Measurements from ENCODE around the gene CTNNB1.

CTNNB1 gene

GRCh38 chr3:41198950-41199865, at the start of gene CTNNB1:
Gene CTNNB1 (plus strand): TSS chr3:41199505. CDS start chr3:41224069, 24,564 bp downstream.
- peak; percentile 92 for DNase-seq

GRCh38 chr3:41155834-41156233, 43.5 kb upstream of the CTNNB1 start:
- DNase-seq: no peak

- DNase-seq: no peak
Observed at GRCh38 chr3:41158947-41159346, 40.4 kb upstream of the CTNNB1 start.

GRCh38 chr3:41159588-41160189, 39.6 kb upstream of the CTNNB1 start:
- no peak for DNase-seq

- no peak for DNase-seq
Observed at GRCh38 chr3:41162541-41162940, 36.8 kb upstream of the CTNNB1 start.

- DNase-seq: no peak
Observed at GRCh38 chr3:41163006-41163405, 36.3 kb upstream of the CTNNB1 start.

- no peak for DNase-seq
Observed at GRCh38 chr3:41163421-41163820, 35.9 kb upstream of the CTNNB1 start.

GRCh38 chr3:41164777-41165176, 34.5 kb upstream of the CTNNB1 start:
- no peak for DNase-seq

GRCh38 chr3:41167722-41168497, 31.4 kb upstream of the CTNNB1 start:
- DNase-seq: no peak

- no peak for DNase-seq
Observed at GRCh38 chr3:41169023-41169422, 30.3 kb upstream of the CTNNB1 start.

- DNase-seq: no peak
Observed at GRCh38 chr3:41173926-41174885, 25.1 kb upstream of the CTNNB1 start.

GRCh38 chr3:41175365-41175764, 23.9 kb upstream of the CTNNB1 start:
- no peak for DNase-seq

GRCh38 chr3:41176596-41176995, 22.7 kb upstream of the CTNNB1 start:
- no peak for DNase-seq

GRCh38 chr3:41178576-41178975, 20.7 kb upstream of the CTNNB1 start:
- DNase-seq: no peak

GRCh38 chr3:41180396-41180795, 18.9 kb upstream of the CTNNB1 start:
- no peak for DNase-seq

GRCh38 chr3:41182504-41183059, 16.7 kb upstream of the CTNNB1 start:
- DNase-seq: no peak

GRCh38 chr3:41184394-41184793, 14.9 kb upstream of the CTNNB1 start:
- DNase-seq: no peak

- no peak for DNase-seq
Observed at GRCh38 chr3:41186297-41186696, 13.0 kb upstream of the CTNNB1 start.

GRCh38 chr3:41188306-41188705, 11.0 kb upstream of the CTNNB1 start:
- no peak for DNase-seq

- DNase-seq: no peak
Observed at GRCh38 chr3:41190509-41191284, 8.6 kb upstream of the CTNNB1 start.

GRCh38 chr3:41192885-41193284, 6.4 kb upstream of the CTNNB1 start:
- no peak for DNase-seq

Data from stimulated activated CD4-positive, alpha-beta T cell treated with anti-CD3 and anti-CD28 coated beads, Interleukin-4, amount 100 ng/mL, for 1 hour (primary cell).